ENCODE results near the gene IL1F10. TPM values are rescaled to one million over a fixed set of nuclear protein-coding genes. Genes with fewer than 3 reads are reported as not detected.

IL1F10 gene, protein sequence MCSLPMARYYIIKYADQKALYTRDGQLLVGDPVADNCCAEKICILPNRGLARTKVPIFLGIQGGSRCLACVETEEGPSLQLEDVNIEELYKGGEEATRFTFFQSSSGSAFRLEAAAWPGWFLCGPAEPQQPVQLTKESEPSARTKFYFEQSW
- not detected in 2 replicates for total RNA-seq (ENCODE audit: low replicate concordance)
- long read RNA-seq: 0 reads

GRCh38 chr2:113067681-113068080, at the start of gene IL1F10:
TSS of gene IL1F10 (plus strand) at chr2:113067970. CDS start at chr2:113072739, 4,769 bp downstream.
- Mint-ChIP-seq H3K4me1 (ENCODE audit: unreplicated experiment) (peaks cover 6% of the 10 kb centered on the region), H3K36me3 (no peaks in the 10 kb centered on the region), H3K9me3 (peaks cover 15% of the 10 kb centered on the region), H3K27ac (peak within 1 kb of the TSS; percentile 92), H3K4me3 (no peak within 1 kb of the TSS), H3K27me3 (peaks cover 5% of the 10 kb centered on the region)
- TF ChIP-seq, protein P1, sequence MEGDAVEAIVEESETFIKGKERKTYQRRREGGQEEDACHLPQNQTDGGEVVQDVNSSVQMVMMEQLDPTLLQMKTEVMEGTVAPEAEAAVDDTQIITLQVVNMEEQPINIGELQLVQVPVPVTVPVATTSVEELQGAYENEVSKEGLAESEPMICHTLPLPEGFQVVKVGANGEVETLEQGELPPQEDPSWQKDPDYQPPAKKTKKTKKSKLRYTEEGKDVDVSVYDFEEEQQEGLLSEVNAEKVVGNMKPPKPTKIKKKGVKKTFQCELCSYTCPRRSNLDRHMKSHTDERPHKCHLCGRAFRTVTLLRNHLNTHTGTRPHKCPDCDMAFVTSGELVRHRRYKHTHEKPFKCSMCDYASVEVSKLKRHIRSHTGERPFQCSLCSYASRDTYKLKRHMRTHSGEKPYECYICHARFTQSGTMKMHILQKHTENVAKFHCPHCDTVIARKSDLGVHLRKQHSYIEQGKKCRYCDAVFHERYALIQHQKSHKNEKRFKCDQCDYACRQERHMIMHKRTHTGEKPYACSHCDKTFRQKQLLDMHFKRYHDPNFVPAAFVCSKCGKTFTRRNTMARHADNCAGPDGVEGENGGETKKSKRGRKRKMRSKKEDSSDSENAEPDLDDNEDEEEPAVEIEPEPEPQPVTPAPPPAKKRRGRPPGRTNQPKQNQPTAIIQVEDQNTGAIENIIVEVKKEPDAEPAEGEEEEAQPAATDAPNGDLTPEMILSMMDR (conservative IDR thresholded peaks at IDR 0.05): no peak
- DNase-seq (ENCODE audit: extremely low spot score, unreplicated experiment): no peak

DNA sequence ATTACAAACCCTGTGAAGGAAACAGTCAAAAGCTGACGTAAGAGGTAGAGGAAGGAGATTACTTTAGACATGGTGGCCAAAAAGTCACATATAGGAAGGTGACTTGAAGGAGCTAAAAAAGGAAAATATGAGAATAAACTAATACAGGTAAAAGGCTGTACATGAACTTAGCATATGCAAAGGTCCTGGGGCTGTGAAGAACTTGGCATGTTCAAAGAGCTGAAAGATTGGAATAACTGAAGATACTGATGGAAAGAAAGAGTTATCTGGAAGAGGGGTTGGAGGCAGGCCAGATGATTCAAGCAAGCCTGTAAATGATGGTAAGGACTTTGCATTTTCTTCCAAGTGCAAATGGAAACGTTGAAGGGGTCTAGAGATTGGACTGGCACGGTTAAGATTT, 49.3 kb upstream of the IL1F10 start:
- H3K4me3 Mint-ChIP-seq: no peak overlapping the region
- H3K27me3 Mint-ChIP-seq: peaks cover 49% of the 10 kb centered on the region
- DNase-seq (ENCODE audit: extremely low spot score, unreplicated experiment): no peak
- H3K36me3 Mint-ChIP-seq: no peaks in the 10 kb centered on the region
- no peak overlapping the region for H3K27ac Mint-ChIP-seq
- no peaks in the 10 kb centered on the region for H3K4me1 Mint-ChIP-seq (ENCODE audit: unreplicated experiment)
- H3K9me3 Mint-ChIP-seq: no peaks in the 10 kb centered on the region
- TF ChIP-seq, protein P1 (conservative IDR thresholded peaks at IDR 0.05): no peak

- Mint-ChIP-seq H3K9me3 (no peaks in the 10 kb centered on the region), H3K36me3 (no peaks in the 10 kb centered on the region), H3K27me3 (peaks cover 69% of the 10 kb centered on the region), H3K4me3 (no peak overlapping the region), H3K27ac (no peak overlapping the region), H3K4me1 (ENCODE audit: unreplicated experiment) (no peaks in the 10 kb centered on the region)
- TF ChIP-seq, protein P1 (conservative IDR thresholded peaks at IDR 0.05): no peak
- no peak for DNase-seq (ENCODE audit: extremely low spot score, unreplicated experiment)
These were observed 46.5 kb upstream of the IL1F10 start for GRCh38 chr2:113021312-113021711.

- TF ChIP-seq, protein P1 (conservative IDR thresholded peaks at IDR 0.05): no peak
- Mint-ChIP-seq H3K9me3 (no peaks in the 10 kb centered on the region), H3K4me3 (no peak overlapping the region), H3K4me1 (ENCODE audit: unreplicated experiment) (no peaks in the 10 kb centered on the region), H3K27me3 (peaks cover 68% of the 10 kb centered on the region), H3K27ac (no peak overlapping the region), H3K36me3 (no peaks in the 10 kb centered on the region)
- DNase-seq (ENCODE audit: extremely low spot score, unreplicated experiment): no peak
These were observed 43.0 kb upstream of the IL1F10 start for GRCh38 chr2:113024764-113025163.

DNA sequence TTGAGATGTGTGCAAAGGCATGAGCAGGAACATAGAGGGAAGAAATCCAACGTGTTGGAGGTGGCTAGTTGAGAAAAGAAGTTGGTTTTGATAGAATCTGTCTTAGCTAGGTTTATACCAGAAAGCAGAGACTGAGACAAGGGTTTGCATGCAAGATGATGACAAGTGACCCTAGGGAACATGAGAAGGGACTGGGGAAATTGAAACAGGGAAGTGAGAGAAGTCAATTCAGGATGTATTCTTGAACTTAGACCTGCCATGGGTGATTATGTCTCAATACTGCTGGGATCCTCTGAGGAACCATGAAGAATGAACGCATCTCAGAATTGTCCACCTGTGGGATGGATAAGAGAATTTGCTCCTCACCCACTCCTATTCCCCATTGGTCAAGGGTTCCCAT, 42.0 kb upstream of the IL1F10 start:
- no peaks in the 10 kb centered on the region for H3K4me1 Mint-ChIP-seq (ENCODE audit: unreplicated experiment)
- H3K27me3 Mint-ChIP-seq: peaks cover 72% of the 10 kb centered on the region
- no peak overlapping the region for H3K4me3 Mint-ChIP-seq
- DNase-seq (ENCODE audit: extremely low spot score, unreplicated experiment): no peak
- no peaks in the 10 kb centered on the region for H3K36me3 Mint-ChIP-seq
- H3K27ac Mint-ChIP-seq: no peak overlapping the region
- TF ChIP-seq, protein P1 (conservative IDR thresholded peaks at IDR 0.05): no peak
- H3K9me3 Mint-ChIP-seq: no peaks in the 10 kb centered on the region
